Small intestine (tissue), 7 donors: Measurements from ENCODE around the gene RPRD1A. TPM values are rescaled to one million over a fixed set of nuclear protein-coding genes. Genes with fewer than 3 reads are reported as not detected.
"Not testable (repeated sequence)": the region's sequence is repeated elsewhere in the genome, so short reads cannot be mapped to it uniquely, and the experiment has no call there.

Experiments used
- DNase-seq, 2 donors: peaks; one replicate each; pipeline versions ENCODE4 v3.0.0 to v3.0.0-alpha.2; 2013
- FAIRE-seq: peaks from 2 replicates; lab custom pipeline; 2012; peaks lifted over from hg19 to GRCh38; lab: Jason Lieb, UNC
- H3K27ac ChIP-seq, 3 donors: one replicate each; pipeline ENCODE4 v1.5.1; 2013; ENCODE audit warnings: low read length in 2 of 3, mild to moderate bottlenecking in 2 of 3, control low read depth in 1 of 3, inconsistent platforms in 1 of 3, low read depth in 1 of 3, moderate library complexity in 1 of 3
- H3K27me3 ChIP-seq, 3 donors: one replicate each; pipeline ENCODE4 v1.6.1; 2013; ENCODE audit warnings: low read length in 3 of 3, inconsistent platforms in 1 of 3; ENCODE audit not compliant: control insufficient read depth in 3 of 3, insufficient read depth in 3 of 3
- H3K36me3 ChIP-seq, 3 donors: one replicate each; pipeline ENCODE4 v1.6.1; 2013; ENCODE audit warnings: low read length in 3 of 3, inconsistent platforms in 1 of 3, low read depth in 1 of 3, mild to moderate bottlenecking in 1 of 3, moderate library complexity in 1 of 3; ENCODE audit not compliant: control insufficient read depth in 3 of 3, insufficient read depth in 2 of 3
- H3K4me1 ChIP-seq, 3 donors: one replicate each; pipeline ENCODE4 v1.6.1; 2013; ENCODE audit warnings: low read length in 2 of 3, inconsistent platforms in 1 of 3, low read depth in 1 of 3, mild to moderate bottlenecking in 1 of 3, moderate library complexity in 1 of 3; ENCODE audit not compliant: control insufficient read depth in 3 of 3, insufficient read depth in 2 of 3
- H3K4me3 ChIP-seq, 3 donors: one replicate each; pipeline ENCODE4 v1.5.1; 2013; ENCODE audit warnings: low read length in 3 of 3, control low read depth in 1 of 3, inconsistent platforms in 1 of 3, low read depth in 1 of 3, mild to moderate bottlenecking in 1 of 3, moderate library complexity in 1 of 3
- H3K9me3 ChIP-seq, 2 donors: one replicate each; pipeline ENCODE4 v1.6.1; 2013; ENCODE audit warnings: low read depth in 1 of 2, low read length in 1 of 2; ENCODE audit not compliant: control insufficient read depth in 2 of 2, insufficient read depth in 1 of 2
- WGBS, 3 donors: extraction: QIAGEN DNeasy Blood & Tissue Kit; methylation state at CpG; one replicate each; pipeline ENCODE4 v1.1.7; 2013; 5-methylcytosine and 5-hydroxymethylcytosine counted together
- polyA plus RNA-seq, 4 donors: library from polyadenylated mRNA; stranded (reverse) in 3 of 4; unstranded in 1 of 4; fragments of 200-250 nt in 3 of 4; fragments of 120-200 nt in 1 of 4; gene quantifications; one replicate each; pipeline versions ENCODE4 v1.2.1 to v1.2.3, GENCODE V29; 2013
- donor health status: healthy with polysubstance abuse.
- donor health status: control.
- donor health status: control.
- donor health status: Bipolar disorder and iron deficiency.
- donor health status: healthy.

RPRD1A gene
- polyA plus RNA-seq, 4 donors = 11.1 to 49.8 (median 19.4) TPM

- Histone ChIP-seq H3K27ac (no peak overlapping the region), H3K4me1 (no peaks in the 10 kb centered on the region), H3K27me3 (peaks cover 0 to 3% (median 2%) of the 10 kb centered on the region in 3 donors), H3K36me3 (no peaks in the 10 kb centered on the region), H3K9me3 (peaks cover 0 to 15% of the 10 kb centered on the region in 2 donors), H3K4me3 (no peak overlapping the region)
- FAIRE-seq = no peak
- peak; percentile 10 to 12 for DNase-seq
- 61 to 67% (median 67%) methylated on average over 6 of the region's 6 CpGs for WGBS, 3 donors
Measured at GRCh38 chr18:36075862-36076587, 8.7 kb upstream of the RPRD1A start.

GRCh38 chr18:36074435-36074834 lies 7.1 kb upstream of the RPRD1A start:
- Histone ChIP-seq H3K27ac (no peak overlapping the region), H3K27me3 (peaks cover 0 to 2% (median 0%) of the 10 kb centered on the region in 3 donors), H3K36me3 (no peaks in the 10 kb centered on the region), H3K9me3 (peaks cover 0 to 6% of the 10 kb centered on the region in 2 donors), H3K4me3 (no peak overlapping the region), H3K4me1 (no peaks in the 10 kb centered on the region)
- FAIRE-seq (no peak), DNase-seq (no peak)
- WGBS, 3 donors = 83 to 88% (median 83%) methylated on average over 4 of the region's 4 CpGs

- 67 to 78% (median 69%) methylated on average over 1 of the region's 1 CpG for WGBS, 3 donors
- Histone ChIP-seq H3K27ac (no peak overlapping the region), H3K4me1 (no peaks in the 10 kb centered on the region), H3K9me3 (no peaks in the 10 kb centered on the region), H3K27me3 (peaks cover 0 to 2% (median 0%) of the 10 kb centered on the region in 3 donors), H3K4me3 (no peak overlapping the region), H3K36me3 (no peaks in the 10 kb centered on the region)
- DNase-seq = no peak
- no peak for FAIRE-seq
Measured at GRCh38 chr18:36073676-36074075, 6.3 kb upstream of the RPRD1A start.

GRCh38 chr18:36072406-36072805 lies 5.0 kb upstream of the RPRD1A start:
- not testable (repeated sequence) for H3K27me3 ChIP-seq, H3K9me3 ChIP-seq, H3K27ac ChIP-seq, DNase-seq, H3K4me1 ChIP-seq, FAIRE-seq, H3K36me3 ChIP-seq, H3K4me3 ChIP-seq
- 81 to 94% (median 85%) methylated on average over 8 of the region's 8 CpGs for WGBS, 3 donors

GRCh38 chr18:36066686-36067054 lies 689 bp downstream of the RPRD1A start:
- Histone ChIP-seq H3K27ac (peak overlapping the region; percentile 85 to 96 (median 92)), H3K4me1 (no peaks in the 10 kb centered on the region), H3K4me3 (peak overlapping the region; percentile 85 to 92 (median 86)), H3K36me3 (peaks cover 0 to 8% (median 0%) of the 10 kb centered on the region in 3 donors), H3K27me3 (no peaks in the 10 kb centered on the region), H3K9me3 (no peaks in the 10 kb centered on the region)
- FAIRE-seq (no peak), DNase-seq (no peak)
- 0 to 1% (median 0%) methylated on average over 5 of the region's 5 CpGs for WGBS, 3 donors

GRCh38 chr18:36066001-36066400 lies 1.4 kb downstream of the RPRD1A start:
- Histone ChIP-seq H3K4me3 (peak overlapping the region in 2 of 3 donors; percentile 15 to 92), H3K27me3 (no peaks in the 10 kb centered on the region), H3K9me3 (no peaks in the 10 kb centered on the region), H3K4me1 (no peaks in the 10 kb centered on the region), H3K27ac (no peak overlapping the region), H3K36me3 (peaks cover 0 to 8% (median 0%) of the 10 kb centered on the region in 3 donors)
- DNase-seq (peak in 1 of 2 donors; percentile 10), FAIRE-seq (no peak)
- WGBS, 3 donors = 14 to 26% (median 24%) methylated on average over 5 of the region's 5 CpGs

GRCh38 chr18:36064809-36065079 lies 2.6 kb downstream of the RPRD1A start:
- H3K4me1 ChIP-seq, H3K4me3 ChIP-seq, H3K9me3 ChIP-seq, H3K27ac ChIP-seq, FAIRE-seq, H3K27me3 ChIP-seq, DNase-seq: not testable (repeated sequence)
- WGBS, 3 donors = 92 to 98% (median 96%) methylated on average over 9 of the region's 9 CpGs
- peaks cover 0 to 12% (median 0%) of the 10 kb centered on the region in 3 donors for H3K36me3 ChIP-seq

- H3K36me3 ChIP-seq = peaks cover 0 to 12% (median 0%) of the 10 kb centered on the region in 3 donors
- H3K27ac ChIP-seq = no peak overlapping the region
- no peaks in the 10 kb centered on the region for H3K4me1 ChIP-seq
- 95 to 97% (median 96%) methylated on average over 31 of the region's 31 CpGs for WGBS, 3 donors
- no peaks in the 10 kb centered on the region for H3K27me3 ChIP-seq
- H3K4me3 ChIP-seq = no peak overlapping the region
- no peaks in the 10 kb centered on the region for H3K9me3 ChIP-seq
- DNase-seq (no peak), FAIRE-seq (no peak)
Measured at GRCh38 chr18:36064027-36064808, 3.1 kb downstream of the RPRD1A start.
